ENCODE measurements around the gene TGM6. TPM values are rescaled to one million over a fixed set of nuclear protein-coding genes. Genes with fewer than 3 reads are reported as not detected.

The TGM6 gene
- total and polyA plus RNA-seq, 12 donors = not detected

DNA sequence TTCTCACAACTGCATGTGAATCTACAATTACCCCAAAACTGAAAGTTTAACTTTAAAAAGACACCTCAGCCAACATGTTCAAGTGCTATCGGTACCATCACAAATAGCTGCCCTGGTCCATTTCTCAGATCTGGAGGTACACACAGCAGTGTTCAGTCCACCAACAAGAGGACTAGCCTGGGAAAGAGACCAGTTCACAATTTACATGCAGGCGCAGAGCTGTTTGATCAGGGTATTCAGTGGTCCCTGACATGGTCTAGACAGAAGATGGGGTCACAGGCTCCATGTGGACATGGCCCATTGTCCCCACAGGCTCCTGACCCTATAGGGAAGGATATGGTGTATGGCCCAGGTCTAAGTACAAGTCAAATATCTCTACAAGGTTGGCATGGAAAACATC is 15.6 kb upstream of the TGM6 start:
- DNase-seq = no peak
- H3K4me3 ChIP-seq = no peak overlapping the region
- no peak overlapping the region for H3K27ac ChIP-seq
- H3K9me3 ChIP-seq (replicated peaks in 1 of 3) = peaks cover 0 to 13% (median 0%) of the 10 kb centered on the region in 3 donors
- no peaks in the 10 kb centered on the region for H3K4me1 ChIP-seq (replicated peaks in 1 of 2)
- H3K27me3 ChIP-seq = no peaks in the 10 kb centered on the region
- TF ChIP-seq, protein P1, sequence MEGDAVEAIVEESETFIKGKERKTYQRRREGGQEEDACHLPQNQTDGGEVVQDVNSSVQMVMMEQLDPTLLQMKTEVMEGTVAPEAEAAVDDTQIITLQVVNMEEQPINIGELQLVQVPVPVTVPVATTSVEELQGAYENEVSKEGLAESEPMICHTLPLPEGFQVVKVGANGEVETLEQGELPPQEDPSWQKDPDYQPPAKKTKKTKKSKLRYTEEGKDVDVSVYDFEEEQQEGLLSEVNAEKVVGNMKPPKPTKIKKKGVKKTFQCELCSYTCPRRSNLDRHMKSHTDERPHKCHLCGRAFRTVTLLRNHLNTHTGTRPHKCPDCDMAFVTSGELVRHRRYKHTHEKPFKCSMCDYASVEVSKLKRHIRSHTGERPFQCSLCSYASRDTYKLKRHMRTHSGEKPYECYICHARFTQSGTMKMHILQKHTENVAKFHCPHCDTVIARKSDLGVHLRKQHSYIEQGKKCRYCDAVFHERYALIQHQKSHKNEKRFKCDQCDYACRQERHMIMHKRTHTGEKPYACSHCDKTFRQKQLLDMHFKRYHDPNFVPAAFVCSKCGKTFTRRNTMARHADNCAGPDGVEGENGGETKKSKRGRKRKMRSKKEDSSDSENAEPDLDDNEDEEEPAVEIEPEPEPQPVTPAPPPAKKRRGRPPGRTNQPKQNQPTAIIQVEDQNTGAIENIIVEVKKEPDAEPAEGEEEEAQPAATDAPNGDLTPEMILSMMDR (IDR thresholded peaks at IDR 0.05) = no peak
- no peak for TF ChIP-seq POLR2A (IDR thresholded peaks at IDR 0.05)
- H3K36me3 ChIP-seq (replicated peaks in 1 of 2) = no peaks in the 10 kb centered on the region
- 75 to 94% (median 90%) methylated on average over 2 of the region's 2 CpGs for WGBS, 4 donors
- intact Hi-C loops (cut with DNase I) = no loop called here

DNA sequence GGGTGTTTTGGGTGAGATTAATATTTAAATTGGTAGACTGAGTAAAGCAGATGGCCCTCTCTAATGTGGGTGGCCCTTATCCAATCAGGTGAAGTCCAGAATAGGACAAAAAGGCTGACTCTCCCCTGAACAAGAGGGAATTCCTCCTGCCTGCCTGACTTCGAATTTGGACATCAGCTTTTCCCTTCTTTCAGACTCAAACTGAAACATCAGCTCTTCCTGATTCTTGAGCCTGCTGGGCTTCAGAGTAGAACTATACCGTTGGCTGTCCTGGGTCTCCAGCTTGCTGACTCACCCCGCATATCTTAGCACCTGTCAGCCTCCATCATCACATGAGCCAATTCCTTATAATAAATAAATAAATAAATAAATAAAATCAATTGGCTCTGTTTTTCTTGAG is 15.0 kb upstream of the TGM6 start:
- TF ChIP-seq POLR2A (IDR thresholded peaks at IDR 0.05) = no peak
- TF ChIP-seq, protein P1 (IDR thresholded peaks at IDR 0.05) = no peak
- Histone ChIP-seq H3K9me3 (replicated peaks in 1 of 3) (peaks cover 0 to 10% (median 0%) of the 10 kb centered on the region in 3 donors), H3K4me1 (replicated peaks in 1 of 2) (no peaks in the 10 kb centered on the region), H3K4me3 (no peak overlapping the region), H3K27me3 (no peaks in the 10 kb centered on the region), H3K27ac (no peak overlapping the region), H3K36me3 (replicated peaks in 1 of 2) (no peaks in the 10 kb centered on the region)
- WGBS, 4 donors = 70 to 79% (median 73%) methylated on average over 3 of the region's 3 CpGs
- intact Hi-C loops (cut with DNase I) = no loop called here
- no peak for DNase-seq

DNA sequence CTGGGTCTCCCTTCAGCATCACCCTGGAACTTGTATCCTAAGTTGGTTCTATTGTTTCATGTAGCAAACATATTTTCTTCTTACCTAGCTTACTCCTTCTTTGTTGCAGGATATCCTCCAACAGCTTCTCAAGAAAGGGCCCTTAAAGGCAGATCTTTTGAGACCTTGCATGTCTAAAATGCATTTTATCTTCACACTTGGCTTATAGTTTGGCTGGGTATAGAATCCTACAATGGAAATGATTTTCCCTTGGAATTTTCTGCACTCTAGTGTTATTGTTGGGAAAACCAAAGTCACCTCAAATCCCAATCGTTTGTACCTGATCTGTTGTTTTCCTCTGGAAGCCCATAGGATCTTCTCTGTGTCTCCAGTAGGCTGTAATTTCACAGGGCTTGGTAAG is 12.1 kb upstream of the TGM6 start:
- no peak for TF ChIP-seq POLR2A (IDR thresholded peaks at IDR 0.05)
- TF ChIP-seq, protein P1 (IDR thresholded peaks at IDR 0.05) = no peak
- no peak for DNase-seq
- no peak overlapping the region for H3K4me3 ChIP-seq
- intact Hi-C loops (cut with DNase I) = no loop called here
- peaks cover 4% of the 10 kb centered on the region for H3K27me3 ChIP-seq
- no peaks in the 10 kb centered on the region for H3K36me3 ChIP-seq (replicated peaks in 1 of 2)
- H3K9me3 ChIP-seq (replicated peaks in 1 of 3) = no peaks in the 10 kb centered on the region
- WGBS, 4 donors = 24 to 56% (median 40%) methylated on average over 1 of the region's 1 CpG
- H3K27ac ChIP-seq = no peak overlapping the region
- no peaks in the 10 kb centered on the region for H3K4me1 ChIP-seq (replicated peaks in 1 of 2)

DNA sequence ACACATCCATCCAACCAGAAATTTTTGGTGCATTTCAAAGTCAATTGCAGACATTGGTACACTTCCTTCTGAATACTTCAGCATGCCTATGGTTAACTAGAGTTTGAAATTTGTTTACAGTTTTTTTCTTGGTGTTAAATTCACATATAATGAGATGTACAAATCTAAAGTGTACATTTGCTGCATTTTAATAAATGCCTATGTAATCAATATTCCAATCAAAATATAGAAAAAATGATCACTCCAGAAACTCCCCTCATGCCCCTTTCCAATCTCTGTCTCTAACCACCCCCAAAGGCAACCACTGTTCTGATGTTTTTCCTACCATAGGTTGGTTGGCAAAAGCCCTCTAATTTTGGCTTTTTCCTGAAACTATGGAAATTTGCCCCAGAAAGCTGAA is 7.6 kb upstream of the TGM6 start:
- H3K27me3 ChIP-seq = peaks cover 4% of the 10 kb centered on the region
- intact Hi-C loops (cut with DNase I) = no loop called here
- no peaks in the 10 kb centered on the region for H3K36me3 ChIP-seq (replicated peaks in 1 of 2)
- no peaks in the 10 kb centered on the region for H3K4me1 ChIP-seq (replicated peaks in 1 of 2)
- no peak overlapping the region for H3K27ac ChIP-seq
- H3K4me3 ChIP-seq = no peak overlapping the region
- TF ChIP-seq POLR2A (IDR thresholded peaks at IDR 0.05) = no peak
- TF ChIP-seq, protein P1 (IDR thresholded peaks at IDR 0.05) = no peak
- H3K9me3 ChIP-seq (replicated peaks in 1 of 3) = no peaks in the 10 kb centered on the region
- DNase-seq = no peak

Data from adrenal gland (tissue), 12 donors.